ENCODE results near the gene RASA3.

Gene RASA3

GRCh38 chr13:114061047-114061446 is 71.4 kb downstream of the RASA3 start:
- TF ChIP-seq, protein P1, sequence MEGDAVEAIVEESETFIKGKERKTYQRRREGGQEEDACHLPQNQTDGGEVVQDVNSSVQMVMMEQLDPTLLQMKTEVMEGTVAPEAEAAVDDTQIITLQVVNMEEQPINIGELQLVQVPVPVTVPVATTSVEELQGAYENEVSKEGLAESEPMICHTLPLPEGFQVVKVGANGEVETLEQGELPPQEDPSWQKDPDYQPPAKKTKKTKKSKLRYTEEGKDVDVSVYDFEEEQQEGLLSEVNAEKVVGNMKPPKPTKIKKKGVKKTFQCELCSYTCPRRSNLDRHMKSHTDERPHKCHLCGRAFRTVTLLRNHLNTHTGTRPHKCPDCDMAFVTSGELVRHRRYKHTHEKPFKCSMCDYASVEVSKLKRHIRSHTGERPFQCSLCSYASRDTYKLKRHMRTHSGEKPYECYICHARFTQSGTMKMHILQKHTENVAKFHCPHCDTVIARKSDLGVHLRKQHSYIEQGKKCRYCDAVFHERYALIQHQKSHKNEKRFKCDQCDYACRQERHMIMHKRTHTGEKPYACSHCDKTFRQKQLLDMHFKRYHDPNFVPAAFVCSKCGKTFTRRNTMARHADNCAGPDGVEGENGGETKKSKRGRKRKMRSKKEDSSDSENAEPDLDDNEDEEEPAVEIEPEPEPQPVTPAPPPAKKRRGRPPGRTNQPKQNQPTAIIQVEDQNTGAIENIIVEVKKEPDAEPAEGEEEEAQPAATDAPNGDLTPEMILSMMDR (conservative IDR thresholded peaks at IDR 0.05; ENCODE audit: low read depth, low read length), result no peak
- DNase-seq (ENCODE audit: low read depth), result no peak

GRCh38 chr13:114059946-114060860 is 72.2 kb downstream of the RASA3 start:
- TF ChIP-seq, protein P1 (conservative IDR thresholded peaks at IDR 0.05; ENCODE audit: low read depth, low read length), result no peak
- DNase-seq (ENCODE audit: low read depth), result no peak
- H3K4me3 ChIP-seq (ENCODE audit: low read length), result no peak overlapping the region

More at GRCh38 chr13:114061047-114061446, 71.4 kb downstream of the RASA3 start:
- H3K4me3 ChIP-seq (ENCODE audit: low read length), result no peak overlapping the region

DNA sequence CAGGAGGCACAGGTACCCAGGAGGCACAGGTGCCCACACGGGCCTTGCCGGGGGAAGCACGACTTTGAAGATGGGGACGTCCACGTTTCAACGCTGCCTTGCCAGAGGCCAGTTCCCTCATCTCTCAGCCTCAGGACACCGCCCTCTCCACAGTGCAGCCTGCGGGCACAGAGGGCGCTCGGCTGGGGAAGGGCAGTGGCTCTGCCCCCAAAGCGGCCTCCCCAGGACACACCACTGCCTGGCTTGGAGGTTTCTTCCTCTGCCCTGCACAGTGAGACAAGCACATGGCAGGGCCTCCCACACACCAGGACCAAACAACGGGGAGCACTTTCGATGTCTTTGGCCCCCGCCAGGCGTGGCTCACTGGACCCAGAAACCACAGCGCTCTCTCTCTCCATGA is 73.0 kb downstream of the RASA3 start:
- TF ChIP-seq, protein P1 (conservative IDR thresholded peaks at IDR 0.05; ENCODE audit: low read depth, low read length), result no peak
- DNase-seq (ENCODE audit: low read depth), result no peak
- no peak overlapping the region for H3K4me3 ChIP-seq (ENCODE audit: low read length)

GRCh38 chr13:114058051-114058867 is 74.2 kb downstream of the RASA3 start:
- no peak overlapping the region for H3K4me3 ChIP-seq (ENCODE audit: low read length)
- DNase-seq (ENCODE audit: low read depth), result no peak
- TF ChIP-seq, protein P1 (conservative IDR thresholded peaks at IDR 0.05; ENCODE audit: low read depth, low read length), result no peak

GRCh38 chr13:114057166-114058050 is 75.0 kb downstream of the RASA3 start:
- H3K4me3 ChIP-seq (ENCODE audit: low read length), result no peak overlapping the region
- TF ChIP-seq, protein P1 (conservative IDR thresholded peaks at IDR 0.05; ENCODE audit: low read depth, low read length), result no peak
- DNase-seq (ENCODE audit: low read depth), result no peak

- TF ChIP-seq, protein P1 (conservative IDR thresholded peaks at IDR 0.05; ENCODE audit: low read depth, low read length), result no peak
- no peak for DNase-seq (ENCODE audit: low read depth)
- H3K4me3 ChIP-seq (ENCODE audit: low read length), result no peak overlapping the region
Measured at GRCh38 chr13:114056205-114057013, 76.0 kb downstream of the RASA3 start.

All from retinal pigment epithelial cell (primary cell).